HepG2 (cell line): ENCODE results near the gene FURIN. TPM values are rescaled to one million over a fixed set of nuclear protein-coding genes. Genes with fewer than 3 reads are reported as not detected.
A peak's percentile ranks its signal among the peaks of the same experiment; 100 is the strongest.

ENCODE experiments used
- HMGA1 ChIP-seq: sonication (generic); formaldehyde crosslinking; conservative IDR thresholded peaks from 2 replicates; pipeline ENCODE4 v1.4.0; 2020; ENCODE audit warnings: missing genetic modification reagents
- KDM1A ChIP-seq: IDR thresholded peaks from 2 replicates; pipeline ENCODE4 v1.6.1; 2016; ENCODE audit warnings: missing compliant biosample characterization
- KLF13 ChIP-seq: sonication (generic); formaldehyde crosslinking; IDR thresholded peaks from 2 replicates; pipeline ENCODE4 v1.4.0; 2020; ENCODE audit warnings: mild to moderate bottlenecking, missing genetic modification reagents
- KLF16 ChIP-seq, 2 experiments: sonication (generic) in 1 of 2; formaldehyde crosslinking in 1 of 2; IDR thresholded peaks; 2 replicates each; pipeline versions ENCODE4 v1.6.1 to v1.8.0; 2016 to 2023; ENCODE audit warnings: missing genetic modification reagents in 2 of 2, missing compliant biosample characterization in 1 of 2
- MTA3 ChIP-seq: sonication (generic); formaldehyde crosslinking; IDR thresholded peaks from 2 replicates; pipeline ENCODE4 v1.4.0; 2020; ENCODE audit warnings: missing genetic modification reagents
- MXI1 ChIP-seq: IDR thresholded peaks from 3 replicates; pipeline ENCODE4 v1.6.1; 2012; ENCODE audit warnings: low read depth, low read length, inconsistent platforms, borderline replicate concordance
- PLRG1 ChIP-seq: fragments of 450-650 bp; conservative IDR thresholded peaks from 2 replicates; pipeline ENCODE4 v1.6.1; 2016
- PLSCR1 ChIP-seq: sonication (generic); formaldehyde crosslinking; IDR thresholded peaks from 2 replicates; pipeline ENCODE4 v1.5.0; 2020; ENCODE audit warnings: missing genetic modification reagents, mild to moderate bottlenecking, borderline replicate concordance
- REL ChIP-seq: sonication (generic); formaldehyde crosslinking; conservative IDR thresholded peaks from 2 replicates; pipeline ENCODE4 v1.8.0; 2022; ENCODE audit warnings: mild to moderate bottlenecking, missing genetic modification reagents, moderate library complexity
- SKI ChIP-seq: fragments of 450-650 bp; IDR thresholded peaks from one replicate; pipeline ENCODE4 v1.6.1; 2018; ENCODE audit warnings: mild to moderate bottlenecking; ENCODE audit not compliant: partially characterized antibody
- SNAPC2 ChIP-seq: sonication (generic); formaldehyde crosslinking; IDR thresholded peaks from 2 replicates; pipeline ENCODE4 v1.8.1; 2022; ENCODE audit warnings: mild to moderate bottlenecking, missing genetic modification reagents
- SOX13 ChIP-seq, 3 experiments: fragments of 450-650 bp in 1 of 3; sonication (generic) in 1 of 3; formaldehyde crosslinking in 1 of 3; IDR thresholded peaks in 2 of 3; conservative IDR thresholded peaks in 1 of 3; 2 replicates each; pipeline versions ENCODE4 v1.5.0 to v1.6.1; 2016 to 2020; ENCODE audit warnings: antibody characterized with exemption in 1 of 3, mild to moderate bottlenecking in 1 of 3, missing compliant biosample characterization in 1 of 3, missing genetic modification reagents in 1 of 3, moderate library complexity in 1 of 3
- SP2 ChIP-seq: sonication (generic); formaldehyde crosslinking; IDR thresholded peaks from 2 replicates; pipeline ENCODE4 v1.5.1; 2020; ENCODE audit warnings: mild to moderate bottlenecking, missing genetic modification reagents
- TGIF2 ChIP-seq: IDR thresholded peaks from 2 replicates; pipeline ENCODE4 v1.6.1; 2016; ENCODE audit warnings: control low read depth, missing compliant biosample characterization
- THYN1 ChIP-seq: sonication (generic); formaldehyde crosslinking; IDR thresholded peaks from 2 replicates; pipeline ENCODE4 v1.8.1; 2023; ENCODE audit warnings: low read depth, mild to moderate bottlenecking, moderate library complexity, missing genetic modification reagents, borderline replicate concordance
- U2AF1 ChIP-seq: fragments of 200-400 bp; formaldehyde crosslinking; optimal IDR thresholded peaks from 2 replicates; pipeline ENCODE3; 2017; ENCODE audit warnings: mild to moderate bottlenecking, low read depth, low read length
- XRCC5 ChIP-seq: fragments of 200-400 bp; formaldehyde crosslinking; optimal IDR thresholded peaks from 2 replicates; pipeline ENCODE3; 2017; ENCODE audit warnings: mild to moderate bottlenecking, low read length
- ZBTB14 ChIP-seq: sonication (generic); formaldehyde crosslinking; IDR thresholded peaks from 2 replicates; pipeline ENCODE4 v1.4.0; 2020; ENCODE audit warnings: missing genetic modification reagents
- ZNF207 ChIP-seq: fragments of 450-650 bp; IDR thresholded peaks from 2 replicates; pipeline ENCODE4 v1.6.1; 2016; ENCODE audit warnings: antibody characterized with exemption, borderline replicate concordance
- ZNF251 ChIP-seq: sonication (generic); formaldehyde crosslinking; IDR thresholded peaks from 2 replicates; pipeline ENCODE4 v1.9.0; 2021; ENCODE audit warnings: mild to moderate bottlenecking, missing genetic modification reagents
- ZNF329 ChIP-seq: sonication (generic); formaldehyde crosslinking; IDR thresholded peaks from 2 replicates; pipeline ENCODE4 v1.9.0; 2021; ENCODE audit warnings: low read depth, mild to moderate bottlenecking, missing genetic modification reagents
- ZNF468 ChIP-seq: sonication (generic); formaldehyde crosslinking; IDR thresholded peaks from 2 replicates; pipeline ENCODE4 v1.8.0; 2022; ENCODE audit warnings: mild to moderate bottlenecking, moderate library complexity, missing genetic modification reagents
- ZNF629 ChIP-seq: sonication (generic); formaldehyde crosslinking; conservative IDR thresholded peaks from 2 replicates; pipeline ENCODE4 v1.5.0; 2020; ENCODE audit warnings: missing genetic modification reagents
- ZNF740 ChIP-seq: sonication (generic); formaldehyde crosslinking; IDR thresholded peaks from 2 replicates; pipeline ENCODE4 v1.4.0; 2020; ENCODE audit warnings: missing genetic modification reagents
- ZNF775 ChIP-seq: sonication (generic); formaldehyde crosslinking; IDR thresholded peaks from 2 replicates; pipeline ENCODE4 v1.4.0; 2020; ENCODE audit warnings: missing genetic modification reagents, mild to moderate bottlenecking, moderate library complexity, borderline replicate concordance
- ZNF782 ChIP-seq: sonication (generic); formaldehyde crosslinking; IDR thresholded peaks from 2 replicates; pipeline ENCODE4 v1.4.0; 2020; ENCODE audit warnings: missing genetic modification reagents, mild to moderate bottlenecking, borderline replicate concordance
- ZSCAN29 ChIP-seq: sonication (generic); formaldehyde crosslinking; conservative IDR thresholded peaks from 2 replicates; pipeline ENCODE4 v1.4.0; 2020; ENCODE audit warnings: mild to moderate bottlenecking, missing genetic modification reagents
- ZUFSP ChIP-seq: sonication (generic); formaldehyde crosslinking; IDR thresholded peaks from 2 replicates; pipeline ENCODE4 v1.9.0; 2021; ENCODE audit warnings: missing genetic modification reagents, mild to moderate bottlenecking, borderline replicate concordance
- polyA plus RNA-seq, 8 experiments: library from polyadenylated mRNA; depleted of rRNA in 3 of 8; stranded (reverse) in 7 of 8; unstranded in 1 of 8; fragments of >200 nt; fragmentation: Illumina TruSeq in 4 of 8; extraction: Trizol in 4 of 8; gene quantifications; 2 replicates each; pipeline versions ENCODE4 v1.2.1 to v1.2.3, GENCODE V29; 2011 to 2016; ENCODE audit warnings: low read depth in 4 of 8, missing spikeins in 1 of 8, mixed read lengths in 1 of 8; ENCODE audit not compliant: insufficient read depth in 1 of 8
- total RNA-seq, 5 experiments: library from RNA; depleted of rRNA; stranded (reverse); fragments of >200 nt; fragmentation: Illumina TruSeq; extraction: Trizol; gene quantifications; 2 replicates each; pipeline ENCODE4 v1.2.3, GENCODE V29; 2016; ENCODE audit warnings: low read depth in 1 of 5

The FURIN gene
- total and polyA plus RNA-seq, 2 of the 13 experiments (the other 11 are each of a cell fraction or from before 2014, with no cell fraction given), result 15.2 to 17.4 TPM

GRCh38 chr15:90873998-90874605 is 5.7 kb downstream of the FURIN start (continued):
- no peak for TF ChIP-seq THYN1
- peak; percentile 86 for TF ChIP-seq ZNF329 (CRISPR knock-in tag)
- no peak for TF ChIP-seq ZNF740 (CRISPR knock-in tag)
- peak in 1 of 2 experiments; percentile 99; a peak in 2 of 4 replicates for TF ChIP-seq KLF16 (CRISPR knock-in tag; IDR thresholded peaks at IDR 0.05)
- TF ChIP-seq REL, result peak; percentile 83
- TF ChIP-seq PLSCR1 (CRISPR knock-in tag), result no peak
- TF ChIP-seq XRCC5, result peak; percentile 84
- TF ChIP-seq ZUFSP (CRISPR knock-in tag), result no peak
- TF ChIP-seq TGIF2 (CRISPR knock-in tag), result peak; percentile 91
- peak; percentile 94 for TF ChIP-seq SOX13 (IDR thresholded peaks at IDR 0.05)
- TF ChIP-seq SOX13 (CRISPR knock-in tag; conservative IDR thresholded peaks at IDR 0.05 in 1 of 2, IDR thresholded peaks at IDR 0.05 in 1 of 2), result peak in 1 of 2 experiments; percentile 98; a peak in 2 of 4 replicates
- no peak for TF ChIP-seq PLRG1
- peak; percentile 49 for TF ChIP-seq U2AF1
- peak; percentile 71; the same call in 1 of the 3 replicates for TF ChIP-seq MXI1
- TF ChIP-seq MTA3, result no peak
- peak; percentile 96 for TF ChIP-seq ZSCAN29 (CRISPR knock-in tag)
- TF ChIP-seq ZNF468, result no peak
- TF ChIP-seq SP2 (CRISPR knock-in tag), result no peak
- peak; percentile 61; the same call in 1 of the 2 replicates for TF ChIP-seq KDM1A (CRISPR knock-in tag)
- no peak; the same call in 1 of the 2 replicates for TF ChIP-seq ZNF629 (CRISPR knock-in tag)
- TF ChIP-seq ZNF251 (CRISPR knock-in tag), result no peak
- TF ChIP-seq ZNF775 (CRISPR knock-in tag), result 0 out of 2 replicates have a peak, but pooled peaks have one; percentile 67
- TF ChIP-seq ZNF207, result no peak
- peak; percentile 66; the same call in 1 of the 2 replicates for TF ChIP-seq KLF13 (CRISPR knock-in tag)
- peak; percentile 100 for TF ChIP-seq SKI
- no peak for TF ChIP-seq ZBTB14 (CRISPR knock-in tag)
- no peak for TF ChIP-seq HMGA1 (CRISPR knock-in tag)
- peak; percentile 57; the same call in 1 of the 2 replicates for TF ChIP-seq SNAPC2 (CRISPR knock-in tag)
- TF ChIP-seq ZNF782 (CRISPR knock-in tag), result peak; percentile 93; the same call in 1 of the 2 replicates
